Jurkat, Clone E6-1 (cell line): Measurements from ENCODE around the gene CENPP.
"Not testable (repeated sequence)": the region's sequence is repeated elsewhere in the genome, so short reads cannot be mapped to it uniquely, and the experiment has no call there.

Experiments used
- DNase-seq: peaks from one replicate; pipeline ENCODE4 v3.0.0-alpha.2; 2011; ENCODE audit warnings: low read depth, low spot score
- H3K4me3 ChIP-seq: 2 replicates; pipeline ENCODE4 v1.5.1; 2011; ENCODE audit warnings: mild to moderate bottlenecking, low read length, control low read depth, moderate library complexity

CENPP gene

GRCh38 chr9:92561374-92562330 is 235.9 kb downstream of the CENPP start:
- no peak overlapping the region for H3K4me3 ChIP-seq
- DNase-seq = no peak

GRCh38 chr9:92562461-92562967 is 236.8 kb downstream of the CENPP start:
- no peak overlapping the region for H3K4me3 ChIP-seq
- DNase-seq = no peak

- no peak for DNase-seq
- no peak overlapping the region for H3K4me3 ChIP-seq
These were observed 237.7 kb downstream of the CENPP start for GRCh38 chr9:92563116-92564100.

GRCh38 chr9:92564504-92564903 is 238.8 kb downstream of the CENPP start:
- no peak overlapping the region for H3K4me3 ChIP-seq
- DNase-seq = no peak

- no peak for DNase-seq
- H3K4me3 ChIP-seq = no peak overlapping the region
These were observed 239.2 kb downstream of the CENPP start for GRCh38 chr9:92564982-92565381.

GRCh38 chr9:92571871-92572270 is 246.1 kb downstream of the CENPP start:
- H3K4me3 ChIP-seq, DNase-seq: not testable (repeated sequence)

GRCh38 chr9:92573612-92574011 is 247.9 kb downstream of the CENPP start:
- DNase-seq, H3K4me3 ChIP-seq: not testable (repeated sequence)

GRCh38 chr9:92576175-92576574 is 250.4 kb downstream of the CENPP start:
- DNase-seq = no peak
- no peak overlapping the region for H3K4me3 ChIP-seq

GRCh38 chr9:92589923-92590322 is 264.2 kb downstream of the CENPP start:
- H3K4me3 ChIP-seq = no peak overlapping the region
- no peak for DNase-seq

GRCh38 chr9:92590377-92590776 is 264.6 kb downstream of the CENPP start:
- no peak overlapping the region for H3K4me3 ChIP-seq
- no peak for DNase-seq

GRCh38 chr9:92592537-92592936 is 266.8 kb downstream of the CENPP start:
- H3K4me3 ChIP-seq = no peak overlapping the region
- DNase-seq = no peak

GRCh38 chr9:92592946-92593861 is 267.5 kb downstream of the CENPP start:
- DNase-seq = no peak
- H3K4me3 ChIP-seq = no peak overlapping the region

- not testable (repeated sequence) for DNase-seq, H3K4me3 ChIP-seq
These were observed 269.3 kb downstream of the CENPP start for GRCh38 chr9:92595075-92595474.

GRCh38 chr9:92595930-92596329 is 270.2 kb downstream of the CENPP start:
- no peak for DNase-seq

GRCh38 chr9:92598382-92598781 is 272.6 kb downstream of the CENPP start:
- no peak overlapping the region for H3K4me3 ChIP-seq
- no peak for DNase-seq

More at GRCh38 chr9:92595930-92596329, 270.2 kb downstream of the CENPP start:
- H3K4me3 ChIP-seq = no peak overlapping the region

- no peak for DNase-seq
- no peak overlapping the region for H3K4me3 ChIP-seq
These were observed 274.2 kb downstream of the CENPP start for GRCh38 chr9:92599938-92600461.

GRCh38 chr9:92600462-92601261 is 274.9 kb downstream of the CENPP start:
- no peak overlapping the region for H3K4me3 ChIP-seq
- DNase-seq = no peak
